CD4-positive, CD25-positive, alpha-beta regulatory T cell (primary cell): ENCODE data around the gene NUP85. TPM values are rescaled to one million over a fixed set of nuclear protein-coding genes. Genes with fewer than 3 reads are reported as not detected.
A peak's percentile ranks its signal among the peaks of the same experiment; 100 is the strongest.
"Not testable (repeated sequence)": the region's sequence is repeated elsewhere in the genome, so short reads cannot be mapped to it uniquely, and the experiment has no call there.

Source experiments
- ATAC-seq, 2 donors: fragments of 150-1000 bp; cut with Tn5 transposase; one replicate each; pipeline ENCODE4 v1.10.0; 2021; ENCODE audit warnings: low read depth in 2 of 2, moderate number of reproducible peaks in 2 of 2, moderate library complexity in 1 of 2
- DNase-seq, 3 donors: peaks; one replicate each; pipeline versions ENCODE4 v3.0.0 to v3.0.0-alpha.2; 2012 to 2022; ENCODE audit warnings: mixed read lengths in 1 of 3
- H3K27ac ChIP-seq: one replicate; pipeline ENCODE4 v1.7.0; 2013; ENCODE audit warnings: mild to moderate bottlenecking, low read length; ENCODE audit not compliant: insufficient read depth, poor library complexity, severe bottlenecking
- H3K27me3 ChIP-seq: one replicate; pipeline ENCODE4 v1.7.0; 2013; ENCODE audit warnings: low read length; ENCODE audit not compliant: control insufficient read depth, insufficient read depth
- H3K36me3 ChIP-seq: one replicate; pipeline ENCODE4 v1.7.0; 2013; ENCODE audit warnings: mild to moderate bottlenecking, low read length, moderate library complexity; ENCODE audit not compliant: control insufficient read depth, insufficient read depth
- H3K4me1 ChIP-seq: 2 replicates; pipeline ENCODE4 v1.7.0; 2013; ENCODE audit warnings: mild to moderate bottlenecking, low read length; ENCODE audit not compliant: insufficient read depth, control insufficient read depth, poor library complexity, severe bottlenecking
- H3K4me3 ChIP-seq: one replicate; pipeline ENCODE4 v1.7.0; 2013; ENCODE audit warnings: low read depth, mild to moderate bottlenecking, low read length, moderate library complexity
- H3K9me3 ChIP-seq, 2 experiments: 1 replicate in 1 of 2; 2 replicates in 1 of 2; pipeline ENCODE4 v1.7.0; 2013; ENCODE audit warnings: low read length in 2 of 2, mild to moderate bottlenecking in 1 of 2, moderate library complexity in 1 of 2; ENCODE audit not compliant: control insufficient read depth in 2 of 2
- H3K27ac Mint-ChIP-seq, 3 donors: one replicate each; pipeline ENCODE4 v1.8.0; 2020 to 2022; ENCODE audit warnings: mild to moderate bottlenecking in 3 of 3, mixed read lengths in 3 of 3, moderate library complexity in 2 of 3
- H3K27me3 Mint-ChIP-seq: one replicate; pipeline ENCODE4 v1.8.0; 2022; ENCODE audit warnings: mild to moderate bottlenecking, mixed read lengths
- H3K36me3 Mint-ChIP-seq: one replicate; pipeline ENCODE4 v1.8.0; 2020; ENCODE audit warnings: mixed read lengths
- H3K4me1 Mint-ChIP-seq, 4 donors: one replicate each; pipeline ENCODE4 v1.8.0; 2020 to 2022; ENCODE audit warnings: mixed read lengths in 4 of 4, mild to moderate bottlenecking in 1 of 4
- H3K4me3 Mint-ChIP-seq, 4 donors: one replicate each; pipeline ENCODE4 v1.8.0; 2020 to 2022; ENCODE audit warnings: mild to moderate bottlenecking in 4 of 4, mixed read lengths in 4 of 4, moderate library complexity in 3 of 4
- H3K9me3 Mint-ChIP-seq, 7 donors: one replicate each; pipeline ENCODE4 v1.8.0; 2020 to 2022; ENCODE audit warnings: mixed read lengths in 7 of 7, mild to moderate bottlenecking in 3 of 7, moderate library complexity in 2 of 7
- polyA plus RNA-seq, 4 donors: library from polyadenylated mRNA; unstranded; fragments of 300-500 nt; fragmentation: Illumina TruSeq; gene quantifications; one replicate each; pipeline ENCODE4 v1.2.3, GENCODE V29; 2021
- total RNA-seq: library from RNA; stranded (reverse); gene quantifications from one replicate; pipeline ENCODE4 v1.2.3, GENCODE V29; 2022

NUP85 gene
- total and polyA plus RNA-seq, 5 donors from 2014 or later: 31.1 to 79.5 (median 46.4) TPM

GRCh38 chr17:75255954-75256698 is 50.6 kb downstream of the NUP85 start:
- H3K36me3 ChIP-seq, H3K36me3 Mint-ChIP-seq, H3K9me3 Mint-ChIP-seq, H3K4me3 ChIP-seq, DNase-seq, H3K27me3 Mint-ChIP-seq, ATAC-seq, H3K9me3 ChIP-seq, H3K27me3 ChIP-seq, H3K27ac ChIP-seq: not testable (repeated sequence)
- H3K27ac Mint-ChIP-seq: peak overlapping the region; percentile 38 to 85 (median 77)
- peaks cover 25% of the 10 kb centered on the region for H3K4me1 ChIP-seq
- H3K4me3 Mint-ChIP-seq: peak overlapping the region in 2 of 4 donors; percentile 11 to 28
- peaks cover 12 to 93% (median 53%) of the 10 kb centered on the region in 4 donors for H3K4me1 Mint-ChIP-seq

- peaks cover 13 to 91% (median 54%) of the 10 kb centered on the region in 4 donors for H3K4me1 Mint-ChIP-seq
- not testable (repeated sequence) for H3K9me3 ChIP-seq, H3K27me3 ChIP-seq, H3K9me3 Mint-ChIP-seq, DNase-seq, H3K27ac ChIP-seq, H3K36me3 Mint-ChIP-seq, H3K4me3 ChIP-seq, H3K27me3 Mint-ChIP-seq, H3K36me3 ChIP-seq, ATAC-seq
- H3K4me1 ChIP-seq: peaks cover 26% of the 10 kb centered on the region
- peak overlapping the region in 2 of 3 donors; percentile 25 to 85 for H3K27ac Mint-ChIP-seq
- peak overlapping the region in 2 of 4 donors; percentile 35 to 82 for H3K4me3 Mint-ChIP-seq
Measured at GRCh38 chr17:75257228-75257627, 51.7 kb downstream of the NUP85 start.

- Mint-ChIP-seq H3K4me3 (peak overlapping the region; percentile 96 to 99 (median 99)), H3K27me3 (no peaks in the 10 kb centered on the region), H3K27ac (peak overlapping the region; percentile 100), H3K9me3 (no peaks in the 10 kb centered on the region), H3K4me1 (peaks cover 10 to 74% (median 40%) of the 10 kb centered on the region in 4 donors), H3K36me3 (peaks cover 6% of the 10 kb centered on the region)
- ATAC-seq: peak; percentile 7 to 11
- Histone ChIP-seq H3K36me3 (peaks cover 24% of the 10 kb centered on the region), H3K27me3 (no peaks in the 10 kb centered on the region), H3K4me3 (peak overlapping the region; percentile 96), H3K9me3 (no peaks in the 10 kb centered on the region), H3K27ac (peak overlapping the region; percentile 97), H3K4me1 (peaks cover 34% of the 10 kb centered on the region)
- DNase-seq: no peak
Measured at GRCh38 chr17:75260641-75261335, 55.3 kb downstream of the NUP85 start.

- Histone ChIP-seq H3K9me3 (no peaks in the 10 kb centered on the region), H3K4me3 (peak within 1 kb of the TSS; percentile 96), H3K27me3 (no peaks in the 10 kb centered on the region), H3K27ac (peak within 1 kb of the TSS; percentile 97), H3K4me1 (peaks cover 34% of the 10 kb centered on the region), H3K36me3 (peaks cover 32% of the 10 kb centered on the region)
- peak; percentile 96 for ATAC-seq
- no peaks in the 10 kb centered on the region for H3K27me3 Mint-ChIP-seq
- H3K9me3 Mint-ChIP-seq: no peaks in the 10 kb centered on the region
- H3K27ac Mint-ChIP-seq: peak within 1 kb of the TSS; percentile 100
- H3K4me1 Mint-ChIP-seq: peaks cover 10 to 66% (median 34%) of the 10 kb centered on the region in 4 donors
- DNase-seq: peak; percentile 94 to 98 (median 96)
- H3K36me3 Mint-ChIP-seq: peaks cover 6% of the 10 kb centered on the region
- H3K4me3 Mint-ChIP-seq: peak within 1 kb of the TSS; percentile 96 to 99 (median 99)
Measured at GRCh38 chr17:75261336-75262111, 56.0 kb downstream of the NUP85 start, which contains the start of the genes GGA3 and MRPS7. Gene GGA3 (minus strand): TSS chr17:75261606. CDS start chr17:75261587, 19 bp downstream. Gene MRPS7 (plus strand): TSS chr17:75261879. CDS start chr17:75261901, 22 bp downstream.

- Mint-ChIP-seq H3K4me1 (peaks cover 10 to 60% (median 31%) of the 10 kb centered on the region in 4 donors), H3K27ac (peak overlapping the region; percentile 100), H3K4me3 (peak overlapping the region; percentile 96 to 99 (median 99)), H3K36me3 (peaks cover 9% of the 10 kb centered on the region), H3K9me3 (no peaks in the 10 kb centered on the region), H3K27me3 (no peaks in the 10 kb centered on the region)
- Histone ChIP-seq H3K27me3 (no peaks in the 10 kb centered on the region), H3K4me1 (peaks cover 34% of the 10 kb centered on the region), H3K27ac (peak overlapping the region; percentile 97), H3K36me3 (peaks cover 38% of the 10 kb centered on the region), H3K4me3 (peak overlapping the region; percentile 92), H3K9me3 (no peaks in the 10 kb centered on the region)
- DNase-seq (no peak), ATAC-seq (no peak)
Measured at GRCh38 chr17:75262112-75262606, 56.7 kb downstream of the NUP85 start.

GRCh38 chr17:75263055-75263454 is 57.6 kb downstream of the NUP85 start:
- Histone ChIP-seq H3K4me3 (peak overlapping the region; percentile 92), H3K36me3 (peaks cover 40% of the 10 kb centered on the region)
- peaks cover 9% of the 10 kb centered on the region for H3K36me3 Mint-ChIP-seq

More at GRCh38 chr17:75263055-75263454, 57.6 kb downstream of the NUP85 start:
- peaks cover 33% of the 10 kb centered on the region for H3K4me1 ChIP-seq
- Mint-ChIP-seq H3K4me1 (peaks cover 10 to 55% (median 25%) of the 10 kb centered on the region in 4 donors), H3K27me3 (no peaks in the 10 kb centered on the region), H3K9me3 (no peaks in the 10 kb centered on the region), H3K27ac (peak overlapping the region in 1 of 3 donors; percentile 100), H3K4me3 (peak overlapping the region; percentile 96 to 99 (median 99))
- DNase-seq: no peak
- H3K9me3 ChIP-seq: no peaks in the 10 kb centered on the region
- no peaks in the 10 kb centered on the region for H3K27me3 ChIP-seq
- no peak for ATAC-seq
- H3K27ac ChIP-seq: no peak overlapping the region
